Liver (tissue), 9 donors: ENCODE results near the gene PDGFC. TPM values are rescaled to one million over a fixed set of nuclear protein-coding genes. Genes with fewer than 3 reads are reported as not detected.

ENCODE experiments used
- DNase-seq: peaks from one replicate; pipeline ENCODE4 v3.0.0-alpha.2; 2017; ENCODE audit warnings: low spot score
- H3K27ac ChIP-seq, 2 donors: one replicate each; pipeline ENCODE4 v1.7.0; 2013; ENCODE audit warnings: inconsistent platforms in 2 of 2, low read length in 2 of 2, control low read depth in 1 of 2, low read depth in 1 of 2, mild to moderate bottlenecking in 1 of 2
- H3K27me3 ChIP-seq, 4 donors: one replicate each; pipeline versions ENCODE4 v1.6.1 to v1.7.0; 2013; ENCODE audit warnings: low read length in 3 of 4, inconsistent platforms in 1 of 4, mild to moderate bottlenecking in 1 of 4, moderate library complexity in 1 of 4; ENCODE audit not compliant: control insufficient read depth in 4 of 4, insufficient read depth in 4 of 4
- H3K36me3 ChIP-seq, 4 donors: one replicate each; pipeline versions ENCODE4 v1.6.1 to v1.7.0; 2013; ENCODE audit warnings: low read length in 3 of 4, mild to moderate bottlenecking in 3 of 4, low read depth in 1 of 4, moderate library complexity in 1 of 4; ENCODE audit not compliant: control insufficient read depth in 4 of 4, insufficient read depth in 3 of 4
- H3K4me1 ChIP-seq, 4 donors: one replicate each; pipeline versions ENCODE4 v1.6.1 to v1.7.0; 2013; ENCODE audit warnings: low read length in 3 of 4, mild to moderate bottlenecking in 3 of 4, moderate library complexity in 1 of 4; ENCODE audit not compliant: control insufficient read depth in 4 of 4, insufficient read depth in 4 of 4
- H3K4me3 ChIP-seq, 3 donors: one replicate each; pipeline versions ENCODE4 v1.6.1 to v1.7.0; 2013; ENCODE audit warnings: low read length in 3 of 3, control low read depth in 1 of 3, low read depth in 1 of 3, mild to moderate bottlenecking in 1 of 3
- H3K9ac ChIP-seq, 2 donors: one replicate each; pipeline ENCODE4 v1.7.0; 2013; ENCODE audit warnings: low read length in 2 of 2, mild to moderate bottlenecking in 2 of 2, moderate library complexity in 2 of 2, control low read depth in 1 of 2, low read depth in 1 of 2
- H3K9me3 ChIP-seq, 4 donors: one replicate each; pipeline versions ENCODE4 v1.6.1 to v1.7.0; 2013; ENCODE audit warnings: low read length in 3 of 4; ENCODE audit not compliant: control insufficient read depth in 4 of 4
- CTCF ChIP-seq: fragments of 150-350 bp; IDR thresholded peaks from 2 replicates; pipeline ENCODE4 v1.5.1; 2017; ENCODE audit warnings: improper control_type of control experiment, low read depth, low read length; ENCODE audit not compliant: missing input control
- EGR1 ChIP-seq, 2 donors: IDR thresholded peaks; 2 replicates each; pipeline ENCODE4 v1.6.1; 2016 to 2018; ENCODE audit warnings: antibody characterized with exemption in 2 of 2, low read depth in 2 of 2
- FOXA1 ChIP-seq: IDR thresholded peaks from 2 replicates; pipeline ENCODE4 v1.6.1; 2016; ENCODE audit warnings: antibody characterized with exemption
- FOXA2 ChIP-seq: IDR thresholded peaks from 2 replicates; pipeline ENCODE4 v1.6.1; 2016; ENCODE audit warnings: antibody characterized with exemption
- GABPA ChIP-seq, 2 donors: IDR thresholded peaks in 1 of 2; conservative IDR thresholded peaks in 1 of 2; 2 replicates each; pipeline ENCODE4 v1.6.1; 2016; ENCODE audit warnings: antibody characterized with exemption in 2 of 2, mild to moderate bottlenecking in 1 of 2, moderate library complexity in 1 of 2
- HNF4A ChIP-seq, 2 donors: conservative IDR thresholded peaks; 2 replicates each; pipeline ENCODE4 v1.6.1; 2016; ENCODE audit warnings: antibody characterized with exemption in 2 of 2, mild to moderate bottlenecking in 2 of 2
- HNF4G ChIP-seq: IDR thresholded peaks from 2 replicates; pipeline ENCODE4 v1.6.1; 2016; ENCODE audit warnings: antibody characterized with exemption
- JUND ChIP-seq, 2 donors: IDR thresholded peaks; 2 replicates each; pipeline ENCODE4 v1.6.1; 2016; ENCODE audit warnings: antibody characterized with exemption in 2 of 2
- MAX ChIP-seq: IDR thresholded peaks from 2 replicates; pipeline ENCODE4 v1.6.1; 2016; ENCODE audit warnings: antibody characterized with exemption
- NR2F2 ChIP-seq: IDR thresholded peaks from 2 replicates; pipeline ENCODE4 v1.6.1; 2016; ENCODE audit warnings: antibody characterized with exemption
- RAD21 ChIP-seq, 2 donors: IDR thresholded peaks; 2 replicates each; pipeline ENCODE4 v1.6.1; 2016; ENCODE audit warnings: antibody characterized with exemption in 2 of 2, mild to moderate bottlenecking in 2 of 2
- RXRA ChIP-seq, 2 donors: IDR thresholded peaks; 2 replicates each; pipeline ENCODE4 v1.6.1; 2017 to 2018; ENCODE audit warnings: antibody characterized with exemption in 2 of 2, mild to moderate bottlenecking in 1 of 2
- SP1 ChIP-seq: IDR thresholded peaks from 2 replicates; pipeline ENCODE4 v1.6.1; 2018; ENCODE audit warnings: antibody characterized with exemption, mild to moderate bottlenecking
- TAF1 ChIP-seq: conservative IDR thresholded peaks from 2 replicates; pipeline ENCODE4 v1.6.1; 2016; ENCODE audit warnings: antibody characterized with exemption, mild to moderate bottlenecking
- YY1 ChIP-seq: IDR thresholded peaks from 2 replicates; pipeline ENCODE4 v1.6.1; 2016; ENCODE audit warnings: antibody characterized with exemption, mild to moderate bottlenecking
- ZBTB33 ChIP-seq: IDR thresholded peaks from 2 replicates; pipeline ENCODE4 v1.6.1; 2016; ENCODE audit warnings: antibody characterized with exemption
- WGBS: extraction: QIAGEN DNeasy Blood & Tissue Kit; methylation state at CpG from one replicate; pipeline ENCODE4 v1.1.7; 2013; 5-methylcytosine and 5-hydroxymethylcytosine counted together
- polyA plus RNA-seq, 2 donors: library from polyadenylated mRNA; stranded (reverse) in 1 of 2; unstranded in 1 of 2; fragments of 200-250 nt in 1 of 2; fragments of >200 nt in 1 of 2; fragmentation: Nextera tagmentation in 1 of 2; extraction: Ambion mirVana in 1 of 2; gene quantifications; one replicate each; pipeline versions ENCODE4 v1.2.1 to v1.2.3, GENCODE V29; 2013 to 2015
- total RNA-seq, 2 donors: library from RNA; depleted of rRNA; stranded (reverse); fragments of >200 nt; gene quantifications; one replicate each; pipeline ENCODE4 v1.2.3, GENCODE V29; 2014
- TF ChIP-seq, protein P1 (sequence below): IDR thresholded peaks from 2 replicates; pipeline ENCODE4 v1.6.1; 2016; ENCODE audit warnings: antibody characterized with exemption, mild to moderate bottlenecking
- TF ChIP-seq, protein P2 (sequence below): IDR thresholded peaks from 2 replicates; pipeline ENCODE4 v1.6.1; 2016; ENCODE audit warnings: antibody characterized with exemption
- donor health status: healthy.
- donor health status: healthy.
- donor health status: healthy.
- donor health status: healthy.
- donor health status: healthy.

The PDGFC gene
- total and polyA plus RNA-seq, 4 donors, result 5.8 to 25.7 (median 9.7) TPM

DNA sequence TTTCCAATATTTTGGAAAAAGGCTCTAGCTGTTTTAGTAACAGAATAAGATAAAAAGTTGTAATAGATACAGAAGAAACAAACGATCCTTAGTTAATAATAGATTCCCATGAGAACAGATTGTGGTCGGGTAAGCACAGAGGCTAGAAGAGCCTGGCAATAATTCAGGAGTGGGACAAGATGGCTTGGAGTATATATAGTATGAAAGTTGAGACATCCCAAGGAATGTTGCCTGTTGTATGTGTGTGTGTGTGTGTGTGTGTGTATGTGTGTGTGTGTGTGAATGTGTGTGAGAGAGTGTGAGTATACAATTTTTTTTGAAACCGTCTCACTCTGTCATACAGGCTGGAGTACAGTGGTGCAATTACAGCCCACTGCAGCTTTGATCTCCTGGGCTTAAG, 150.7 kb downstream of the PDGFC start:
- DNase-seq, result no peak
- Histone ChIP-seq H3K9ac (no peak overlapping the region), H3K36me3 (peaks cover 0 to 2% (median 0%) of the 10 kb centered on the region in 4 donors), H3K27me3 (no peaks in the 10 kb centered on the region), H3K9me3 (no peaks in the 10 kb centered on the region), H3K4me1 (no peaks in the 10 kb centered on the region), H3K4me3 (no peak overlapping the region), H3K27ac (no peak overlapping the region)
- no peak for TF ChIP-seq JUND (IDR thresholded peaks at IDR 0.05)
- TF ChIP-seq RXRA (IDR thresholded peaks at IDR 0.05), result no peak
- TF ChIP-seq, protein P1, sequence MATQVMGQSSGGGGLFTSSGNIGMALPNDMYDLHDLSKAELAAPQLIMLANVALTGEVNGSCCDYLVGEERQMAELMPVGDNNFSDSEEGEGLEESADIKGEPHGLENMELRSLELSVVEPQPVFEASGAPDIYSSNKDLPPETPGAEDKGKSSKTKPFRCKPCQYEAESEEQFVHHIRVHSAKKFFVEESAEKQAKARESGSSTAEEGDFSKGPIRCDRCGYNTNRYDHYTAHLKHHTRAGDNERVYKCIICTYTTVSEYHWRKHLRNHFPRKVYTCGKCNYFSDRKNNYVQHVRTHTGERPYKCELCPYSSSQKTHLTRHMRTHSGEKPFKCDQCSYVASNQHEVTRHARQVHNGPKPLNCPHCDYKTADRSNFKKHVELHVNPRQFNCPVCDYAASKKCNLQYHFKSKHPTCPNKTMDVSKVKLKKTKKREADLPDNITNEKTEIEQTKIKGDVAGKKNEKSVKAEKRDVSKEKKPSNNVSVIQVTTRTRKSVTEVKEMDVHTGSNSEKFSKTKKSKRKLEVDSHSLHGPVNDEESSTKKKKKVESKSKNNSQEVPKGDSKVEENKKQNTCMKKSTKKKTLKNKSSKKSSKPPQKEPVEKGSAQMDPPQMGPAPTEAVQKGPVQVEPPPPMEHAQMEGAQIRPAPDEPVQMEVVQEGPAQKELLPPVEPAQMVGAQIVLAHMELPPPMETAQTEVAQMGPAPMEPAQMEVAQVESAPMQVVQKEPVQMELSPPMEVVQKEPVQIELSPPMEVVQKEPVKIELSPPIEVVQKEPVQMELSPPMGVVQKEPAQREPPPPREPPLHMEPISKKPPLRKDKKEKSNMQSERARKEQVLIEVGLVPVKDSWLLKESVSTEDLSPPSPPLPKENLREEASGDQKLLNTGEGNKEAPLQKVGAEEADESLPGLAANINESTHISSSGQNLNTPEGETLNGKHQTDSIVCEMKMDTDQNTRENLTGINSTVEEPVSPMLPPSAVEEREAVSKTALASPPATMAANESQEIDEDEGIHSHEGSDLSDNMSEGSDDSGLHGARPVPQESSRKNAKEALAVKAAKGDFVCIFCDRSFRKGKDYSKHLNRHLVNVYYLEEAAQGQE, result no peak
- TF ChIP-seq YY1, result no peak
- no peak for TF ChIP-seq EGR1 (IDR thresholded peaks at IDR 0.05; ENCODE audit: low read depth in 2 of 2)
- no peak for TF ChIP-seq RAD21 (IDR thresholded peaks at IDR 0.05)
- TF ChIP-seq ZBTB33, result no peak
- TF ChIP-seq TAF1, result no peak
- no peak for TF ChIP-seq FOXA2
- TF ChIP-seq CTCF, result no peak
- no peak for TF ChIP-seq HNF4A (conservative IDR thresholded peaks at IDR 0.05)
- no peak for TF ChIP-seq GABPA (IDR thresholded peaks at IDR 0.05 in 1 of 2, conservative IDR thresholded peaks at IDR 0.05 in 1 of 2)
- no peak for TF ChIP-seq HNF4G
- TF ChIP-seq MAX, result no peak
- TF ChIP-seq SP1, result no peak
- TF ChIP-seq, protein P2, sequence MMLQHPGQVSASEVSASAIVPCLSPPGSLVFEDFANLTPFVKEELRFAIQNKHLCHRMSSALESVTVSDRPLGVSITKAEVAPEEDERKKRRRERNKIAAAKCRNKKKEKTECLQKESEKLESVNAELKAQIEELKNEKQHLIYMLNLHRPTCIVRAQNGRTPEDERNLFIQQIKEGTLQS, result no peak
- no peak for TF ChIP-seq NR2F2
- TF ChIP-seq FOXA1, result no peak
- 81% methylated on average over 3 of the region's 3 CpGs for WGBS
